GM19351 (cell line): ENCODE data around the gene PLA1A.
"Not testable (repeated sequence)": the region's sequence is repeated elsewhere in the genome, so short reads cannot be mapped to it uniquely, and the experiment has no call there.

ENCODE experiments used
- ATAC-seq: cut with Tn5 transposase; IDR thresholded peaks from one replicate; pipeline ENCODE4 v1.9.1; 2021; ENCODE audit warnings: mild to moderate bottlenecking, moderate library complexity; ENCODE audit not compliant: unreplicated experiment

PLA1A gene

GRCh38 chr3:119575507-119575906, 22.2 kb upstream of the PLA1A start:
- no peak for ATAC-seq

- peak; percentile 62 for ATAC-seq
Observed at GRCh38 chr3:119579366-119580066, 18.2 kb upstream of the PLA1A start, which contains the start of gene ADPRH. TSS of gene ADPRH (plus strand) at chr3:119579492. CDS start at chr3:119582170, 2,678 bp downstream.

- peak; percentile 67 for ATAC-seq
Observed at GRCh38 chr3:119580067-119580760, 17.5 kb upstream of the PLA1A start.

- peak; percentile 41 for ATAC-seq
Observed at GRCh38 chr3:119582178-119582577, 15.5 kb upstream of the PLA1A start.

GRCh38 chr3:119585208-119585607, 12.5 kb upstream of the PLA1A start:
- ATAC-seq: no peak

GRCh38 chr3:119585856-119586570, 11.7 kb upstream of the PLA1A start:
- ATAC-seq: no peak

GRCh38 chr3:119586733-119587172, 10.9 kb upstream of the PLA1A start:
- no peak for ATAC-seq

- ATAC-seq: peak; percentile 65
Observed at GRCh38 chr3:119588112-119588511, 9.6 kb upstream of the PLA1A start.

- no peak for ATAC-seq
Observed at GRCh38 chr3:119589102-119589773, 8.4 kb upstream of the PLA1A start.

- no peak for ATAC-seq
Observed at GRCh38 chr3:119590706-119591105, 7.0 kb upstream of the PLA1A start.

- no peak for ATAC-seq
Observed at GRCh38 chr3:119592861-119593260, 4.8 kb upstream of the PLA1A start.

- ATAC-seq: no peak
Observed at GRCh38 chr3:119594066-119594465, 3.6 kb upstream of the PLA1A start.

GRCh38 chr3:119594929-119595328, 2.8 kb upstream of the PLA1A start:
- not testable (repeated sequence) for ATAC-seq

- ATAC-seq: no peak
Observed at GRCh38 chr3:119595639-119596334, 1.9 kb upstream of the PLA1A start.

- ATAC-seq: no peak
Observed at GRCh38 chr3:119596398-119596797, 1.3 kb upstream of the PLA1A start.

GRCh38 chr3:119598410-119599098, 869 bp downstream of the PLA1A start:
- ATAC-seq: peak; percentile 39

GRCh38 chr3:119599558-119600174, 2.0 kb downstream of the PLA1A start:
- no peak for ATAC-seq

- ATAC-seq: peak; percentile 76
Observed at GRCh38 chr3:119600732-119601131, 3.0 kb downstream of the PLA1A start.

- peak; percentile 17 for ATAC-seq
Observed at GRCh38 chr3:119601154-119601553, 3.5 kb downstream of the PLA1A start.
